AG09309 (cell line): ENCODE measurements around the gene NUP54.

Experiments
- DNase-seq: peaks from one replicate; pipeline ENCODE4 v3.0.0-alpha.2; 2010; ENCODE audit warnings: low read depth
- H3K4me3 ChIP-seq: 2 replicates; pipeline ENCODE4 v1.5.1; 2011; ENCODE audit warnings: mild to moderate bottlenecking, low read depth, low read length, moderate library complexity; ENCODE audit not compliant: control insufficient read depth
- TF ChIP-seq, protein P1 (sequence below): IDR thresholded peaks from 2 replicates; pipeline ENCODE4 v1.5.1; 2011; ENCODE audit warnings: mild to moderate bottlenecking, low read depth, low read length, inconsistent platforms; ENCODE audit not compliant: insufficient read depth, control insufficient read depth; ENCODE audit errors: missing control alignments

The NUP54 gene, protein sequence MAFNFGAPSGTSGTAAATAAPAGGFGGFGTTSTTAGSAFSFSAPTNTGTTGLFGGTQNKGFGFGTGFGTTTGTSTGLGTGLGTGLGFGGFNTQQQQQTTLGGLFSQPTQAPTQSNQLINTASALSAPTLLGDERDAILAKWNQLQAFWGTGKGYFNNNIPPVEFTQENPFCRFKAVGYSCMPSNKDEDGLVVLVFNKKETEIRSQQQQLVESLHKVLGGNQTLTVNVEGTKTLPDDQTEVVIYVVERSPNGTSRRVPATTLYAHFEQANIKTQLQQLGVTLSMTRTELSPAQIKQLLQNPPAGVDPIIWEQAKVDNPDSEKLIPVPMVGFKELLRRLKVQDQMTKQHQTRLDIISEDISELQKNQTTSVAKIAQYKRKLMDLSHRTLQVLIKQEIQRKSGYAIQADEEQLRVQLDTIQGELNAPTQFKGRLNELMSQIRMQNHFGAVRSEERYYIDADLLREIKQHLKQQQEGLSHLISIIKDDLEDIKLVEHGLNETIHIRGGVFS

DNA sequence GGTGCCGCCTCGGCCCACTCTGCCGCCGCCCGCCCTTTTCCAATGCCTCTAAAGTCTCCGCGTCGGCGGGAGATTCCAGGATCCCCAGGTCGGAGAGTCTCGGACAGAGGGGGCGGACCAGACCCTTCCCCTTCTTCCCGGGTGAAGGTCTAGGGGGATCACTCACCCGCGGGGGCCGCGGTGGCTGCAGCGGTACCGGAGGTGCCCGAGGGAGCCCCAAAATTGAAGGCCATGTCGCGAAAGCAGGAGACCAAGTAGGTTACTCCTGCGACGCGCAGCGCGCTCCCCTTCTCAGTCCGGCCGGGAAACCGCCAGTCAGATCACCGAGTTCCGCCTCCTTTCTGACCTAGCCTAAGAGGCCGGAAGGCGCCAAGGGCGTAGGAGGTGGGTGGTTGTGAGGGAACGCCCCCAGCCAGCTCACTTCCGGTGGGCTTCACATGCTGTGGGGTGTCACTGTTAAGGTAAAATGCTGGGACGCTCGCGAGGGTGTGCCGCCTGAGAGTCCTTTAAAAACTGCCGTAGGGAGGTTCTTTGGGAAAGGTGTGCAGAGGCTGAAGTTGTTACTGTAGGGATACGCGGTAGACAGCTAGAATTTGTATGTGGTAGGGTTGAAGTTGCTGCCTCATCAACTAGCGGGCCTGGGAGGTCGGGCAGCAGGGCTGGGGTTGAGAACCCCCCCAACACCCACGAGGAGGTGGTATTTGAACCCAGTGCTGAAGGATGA, at the start of gene NUP54:
NUP54 (minus strand) TSS at position 256 of the 724 bp plus-strand sequence; CDS start at position 233, 23 bp downstream.
- peak; percentile 66 for DNase-seq
- H3K4me3 ChIP-seq: peak within 1 kb of the TSS; percentile 72
- TF ChIP-seq, protein P1, sequence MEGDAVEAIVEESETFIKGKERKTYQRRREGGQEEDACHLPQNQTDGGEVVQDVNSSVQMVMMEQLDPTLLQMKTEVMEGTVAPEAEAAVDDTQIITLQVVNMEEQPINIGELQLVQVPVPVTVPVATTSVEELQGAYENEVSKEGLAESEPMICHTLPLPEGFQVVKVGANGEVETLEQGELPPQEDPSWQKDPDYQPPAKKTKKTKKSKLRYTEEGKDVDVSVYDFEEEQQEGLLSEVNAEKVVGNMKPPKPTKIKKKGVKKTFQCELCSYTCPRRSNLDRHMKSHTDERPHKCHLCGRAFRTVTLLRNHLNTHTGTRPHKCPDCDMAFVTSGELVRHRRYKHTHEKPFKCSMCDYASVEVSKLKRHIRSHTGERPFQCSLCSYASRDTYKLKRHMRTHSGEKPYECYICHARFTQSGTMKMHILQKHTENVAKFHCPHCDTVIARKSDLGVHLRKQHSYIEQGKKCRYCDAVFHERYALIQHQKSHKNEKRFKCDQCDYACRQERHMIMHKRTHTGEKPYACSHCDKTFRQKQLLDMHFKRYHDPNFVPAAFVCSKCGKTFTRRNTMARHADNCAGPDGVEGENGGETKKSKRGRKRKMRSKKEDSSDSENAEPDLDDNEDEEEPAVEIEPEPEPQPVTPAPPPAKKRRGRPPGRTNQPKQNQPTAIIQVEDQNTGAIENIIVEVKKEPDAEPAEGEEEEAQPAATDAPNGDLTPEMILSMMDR: no peak

DNA sequence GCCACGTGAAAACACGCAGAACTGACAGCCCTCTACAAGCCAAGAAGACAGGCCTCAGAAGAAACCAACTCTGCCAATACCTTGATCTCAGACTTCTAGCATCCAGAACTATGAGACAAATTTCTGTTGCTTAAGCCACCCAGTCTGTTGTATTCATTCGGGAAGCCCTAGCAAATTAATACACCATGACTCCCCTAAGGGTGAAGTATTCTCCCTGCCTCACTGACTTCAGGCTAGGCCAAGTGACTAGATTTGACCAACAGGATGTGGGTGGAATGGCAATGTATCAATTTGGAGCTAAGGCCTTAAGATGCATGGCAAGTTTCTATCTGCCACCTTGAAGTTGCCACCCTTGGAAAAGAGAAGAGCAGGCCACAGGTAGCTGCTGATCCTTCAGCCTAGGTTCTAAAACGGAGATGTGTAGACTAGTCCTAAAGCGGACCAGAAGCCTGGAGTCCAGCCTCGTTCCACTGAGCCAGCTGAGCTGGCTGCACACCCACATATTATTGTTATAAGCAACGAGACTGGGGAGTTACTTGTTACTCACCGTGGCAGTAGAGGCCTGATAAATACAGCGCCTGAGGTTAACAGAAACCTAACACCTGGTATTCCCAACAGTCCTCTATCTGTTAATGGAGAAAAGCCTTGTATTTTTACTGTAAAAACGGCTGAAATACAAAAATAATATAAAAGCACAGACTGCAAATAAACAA, 49.0 kb upstream of the NUP54 start:
- no peak overlapping the region for H3K4me3 ChIP-seq
- DNase-seq: no peak

DNA sequence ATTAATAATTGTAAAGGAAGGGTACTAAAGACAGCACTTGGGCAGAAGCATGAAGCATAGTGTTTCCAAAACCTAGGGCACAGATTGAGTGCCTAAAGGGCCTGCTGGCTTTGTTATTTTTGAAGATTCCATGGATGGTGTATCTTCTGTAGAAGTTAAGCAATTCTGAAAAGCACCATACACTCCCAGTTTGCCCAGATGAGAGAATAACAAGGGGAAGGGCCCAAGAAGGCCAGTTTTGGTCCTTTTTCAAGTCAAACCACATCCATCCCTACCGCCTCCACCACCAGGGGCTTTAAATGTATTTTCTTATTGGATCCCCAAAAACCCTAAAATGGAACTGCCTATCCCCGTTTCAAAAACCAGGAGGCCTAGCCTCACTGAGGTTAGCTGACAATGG, 48.2 kb upstream of the NUP54 start:
- H3K4me3 ChIP-seq: no peak overlapping the region
- no peak for DNase-seq
- TF ChIP-seq, protein P1: no peak

More for the DNA sequence above, 49.0 kb upstream of the NUP54 start:
- TF ChIP-seq, protein P1: no peak

DNA sequence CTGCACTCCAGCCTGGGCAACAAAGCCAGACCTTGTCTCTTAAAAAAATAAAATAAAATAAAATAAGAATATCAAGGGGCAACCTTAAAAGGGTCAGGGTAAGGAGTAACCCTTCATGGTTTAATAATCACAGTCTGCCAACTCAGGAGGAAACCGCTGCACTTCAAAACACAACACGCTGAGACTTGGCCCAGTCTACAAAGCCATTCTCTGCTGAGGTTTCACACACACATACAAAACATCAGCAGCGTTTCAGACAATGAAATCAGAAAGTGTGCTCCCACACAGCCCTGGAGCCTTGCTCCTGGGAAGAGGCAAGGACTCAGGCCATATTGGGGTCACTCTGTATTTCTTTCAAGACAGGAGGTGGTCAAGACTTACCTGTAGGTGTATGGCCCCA, 47.1 kb upstream of the NUP54 start:
- H3K4me3 ChIP-seq: no peak overlapping the region
- TF ChIP-seq, protein P1: no peak
- DNase-seq: no peak

DNA sequence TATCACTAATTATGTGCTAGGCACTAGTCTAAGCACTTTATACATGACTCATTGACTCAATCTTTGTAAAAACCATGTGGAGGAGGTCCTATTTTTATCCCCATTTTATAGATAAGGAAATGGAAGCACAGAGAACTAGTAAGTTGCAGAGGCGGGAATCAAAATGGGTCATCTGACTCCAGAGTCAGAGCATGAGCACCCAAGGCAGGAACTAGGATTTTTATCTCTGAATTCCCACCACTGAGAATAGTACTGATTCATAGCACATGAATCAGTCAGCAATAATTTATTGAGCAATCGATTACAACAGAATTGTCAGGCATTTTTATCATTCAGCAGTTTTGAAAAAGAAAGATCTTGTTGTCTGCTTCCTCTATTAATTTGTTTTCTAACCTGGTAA, 46.1 kb upstream of the NUP54 start:
- peak; percentile 95 for DNase-seq
- TF ChIP-seq, protein P1: no peak
- H3K4me3 ChIP-seq: no peak overlapping the region

DNA sequence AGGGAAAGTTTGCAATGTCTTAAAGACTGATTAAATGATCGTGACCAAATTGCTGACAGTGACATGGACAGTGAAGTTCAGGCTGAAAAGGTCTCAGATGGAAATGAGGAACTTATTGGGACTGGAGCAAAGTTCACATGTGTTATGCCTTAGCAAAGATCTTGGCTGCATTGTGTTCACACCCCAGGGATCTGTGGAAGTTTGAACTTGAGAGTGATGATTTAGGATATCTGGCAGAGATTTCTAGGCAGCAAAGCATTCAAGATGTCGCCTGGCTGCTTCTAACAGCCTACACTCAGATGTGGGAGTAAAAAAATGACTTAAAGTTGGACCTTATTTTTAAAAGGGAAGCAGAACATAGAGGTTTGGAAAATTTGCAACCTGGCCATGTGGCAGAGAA, 44.0 kb upstream of the NUP54 start:
- H3K4me3 ChIP-seq: no peak overlapping the region
- DNase-seq: no peak
- TF ChIP-seq, protein P1: no peak
